Activated T-cell treated with anti-CD3 and anti-CD28 coated beads for 24 hours (primary cell): Measurements from ENCODE around the gene NPBWR2.

Experiments
- DNase-seq: peaks from one replicate; pipeline ENCODE4 v3.0.0-alpha.2; 2020; ENCODE audit warnings: low read depth

Gene NPBWR2

GRCh38 chr20:64116541-64117431, 9.4 kb upstream of the NPBWR2 start:
- no peak for DNase-seq

GRCh38 chr20:64116016-64116415, 8.7 kb upstream of the NPBWR2 start:
- DNase-seq, result no peak

DNA sequence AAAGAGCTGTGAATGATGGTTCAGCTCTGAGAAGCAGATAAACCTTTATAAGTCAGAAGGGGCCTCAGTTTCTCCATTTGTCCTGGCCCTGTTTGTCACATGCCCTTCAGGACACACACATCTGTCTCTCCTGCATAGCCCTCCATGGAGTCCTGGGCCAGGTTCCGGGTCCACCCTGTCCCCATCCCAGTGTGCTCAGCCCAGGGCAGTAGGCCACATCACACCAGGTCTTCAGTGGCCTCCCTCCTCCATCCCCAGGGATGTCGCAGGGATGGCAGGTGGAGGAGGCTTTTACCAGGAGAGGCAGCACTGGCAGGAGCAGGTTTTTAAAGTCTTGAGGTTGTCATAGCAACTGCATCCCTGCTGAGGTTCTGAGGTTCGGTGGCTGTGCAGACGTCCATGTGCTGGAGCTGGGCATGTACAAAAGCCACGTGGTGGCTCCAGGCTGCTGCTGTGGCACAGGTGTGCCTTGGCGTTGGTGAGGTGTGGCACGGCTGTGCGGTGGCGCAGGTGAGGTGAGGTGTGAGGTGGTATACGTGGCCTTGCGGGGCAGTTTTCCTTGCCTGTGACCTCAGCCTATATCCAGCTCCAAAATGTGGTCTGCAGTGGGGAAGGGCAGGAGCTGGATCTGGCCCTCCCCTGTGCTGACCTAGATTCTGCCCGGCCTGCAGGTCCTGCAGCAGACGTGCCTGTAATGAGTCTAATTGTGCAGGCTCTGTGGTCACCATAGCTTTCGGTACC, 8.0 kb upstream of the NPBWR2 start:
- DNase-seq, result no peak

- DNase-seq, result no peak
These were observed 7.1 kb upstream of the NPBWR2 start for GRCh38 chr20:64114356-64114971.

- DNase-seq, result no peak
These were observed 6.5 kb upstream of the NPBWR2 start for GRCh38 chr20:64113796-64114355.

DNA sequence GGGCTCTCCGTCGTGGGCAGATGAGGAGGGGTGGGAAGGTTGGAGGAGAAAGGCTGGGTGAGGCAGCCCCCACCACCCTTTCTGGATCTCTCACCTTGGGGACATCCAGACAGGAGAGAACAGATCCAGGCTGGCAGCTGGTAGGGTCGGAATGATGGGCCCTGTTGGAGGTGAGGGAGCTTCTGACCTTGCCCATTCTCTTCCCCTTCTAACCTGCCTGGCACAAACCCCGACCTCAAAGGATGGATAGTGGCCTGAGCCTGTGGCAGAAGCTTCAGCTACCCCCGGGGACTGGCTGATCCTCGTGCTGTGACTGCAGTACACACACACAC, 6.0 kb upstream of the NPBWR2 start:
- no peak for DNase-seq

DNA sequence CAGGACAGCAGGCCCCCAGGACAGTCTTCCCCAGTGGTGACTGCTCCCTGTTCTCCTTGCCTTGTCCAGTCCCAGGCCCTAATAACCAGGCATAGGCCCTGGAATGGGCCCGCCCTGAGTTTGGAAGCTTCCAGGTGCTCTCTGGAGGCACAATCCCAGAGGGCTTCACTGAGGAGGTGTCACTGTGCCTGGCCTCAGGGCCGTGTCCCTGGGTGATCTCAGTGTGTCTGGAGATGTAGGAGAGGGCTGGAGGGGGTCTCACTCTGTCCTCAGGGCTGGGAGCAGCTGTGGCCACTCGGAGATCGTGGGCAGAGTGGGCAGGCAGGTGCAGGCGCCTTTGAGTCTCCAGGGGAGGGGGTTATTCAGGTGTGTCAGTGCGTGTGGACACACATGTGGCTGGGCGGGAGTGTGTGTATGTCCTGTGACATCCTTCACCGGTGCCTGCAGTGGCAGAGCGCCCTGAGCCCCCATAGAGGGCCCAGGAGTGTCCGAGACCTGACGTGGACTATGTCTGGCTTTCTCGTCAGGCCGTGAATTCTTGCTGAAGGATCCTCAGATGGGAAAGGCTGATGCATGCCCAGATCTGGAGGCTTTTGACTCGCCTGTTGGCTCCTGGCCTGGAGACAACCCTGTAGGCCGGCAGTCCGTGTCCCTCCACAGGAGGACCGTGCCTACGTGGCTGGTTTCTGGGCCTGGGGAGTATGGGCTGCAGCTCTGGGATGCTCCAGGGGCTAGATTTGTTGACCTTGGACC, 5.5 kb upstream of the NPBWR2 start:
- DNase-seq, result no peak

- no peak for DNase-seq
These were observed 4.7 kb upstream of the NPBWR2 start for GRCh38 chr20:64111841-64112641.

DNA sequence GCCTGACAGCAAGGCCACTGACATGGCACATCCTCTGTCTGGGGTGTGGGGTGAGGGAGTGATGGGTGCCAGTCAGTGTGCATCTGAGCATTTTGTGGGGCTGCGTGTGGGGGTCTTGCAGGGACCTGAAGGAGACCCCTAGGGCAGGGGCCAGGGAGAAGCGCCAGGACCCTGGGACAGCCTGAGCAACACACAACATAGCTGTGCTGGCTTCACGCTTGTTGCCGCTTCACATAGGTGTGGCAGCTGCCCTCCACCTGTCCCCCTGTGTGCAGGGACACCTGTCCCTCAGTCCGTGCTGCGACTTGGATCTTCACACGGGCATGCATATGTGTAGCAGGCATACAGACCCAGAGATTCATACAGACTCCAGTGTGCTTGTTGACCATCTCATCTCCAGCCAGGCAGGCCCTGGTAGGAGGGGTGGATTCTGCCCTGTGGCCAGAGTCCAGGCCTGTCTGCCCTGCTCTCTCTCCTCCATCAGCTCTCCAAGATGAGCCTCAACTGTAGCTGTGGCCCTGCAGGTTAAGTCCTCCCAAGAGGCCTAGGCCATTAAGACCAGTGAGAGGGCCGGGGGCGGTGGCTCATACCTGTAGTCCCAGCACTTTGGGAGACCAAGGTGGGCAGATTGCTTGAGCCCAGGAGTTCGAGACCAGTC, 3.2 kb upstream of the NPBWR2 start:
- no peak for DNase-seq

DNA sequence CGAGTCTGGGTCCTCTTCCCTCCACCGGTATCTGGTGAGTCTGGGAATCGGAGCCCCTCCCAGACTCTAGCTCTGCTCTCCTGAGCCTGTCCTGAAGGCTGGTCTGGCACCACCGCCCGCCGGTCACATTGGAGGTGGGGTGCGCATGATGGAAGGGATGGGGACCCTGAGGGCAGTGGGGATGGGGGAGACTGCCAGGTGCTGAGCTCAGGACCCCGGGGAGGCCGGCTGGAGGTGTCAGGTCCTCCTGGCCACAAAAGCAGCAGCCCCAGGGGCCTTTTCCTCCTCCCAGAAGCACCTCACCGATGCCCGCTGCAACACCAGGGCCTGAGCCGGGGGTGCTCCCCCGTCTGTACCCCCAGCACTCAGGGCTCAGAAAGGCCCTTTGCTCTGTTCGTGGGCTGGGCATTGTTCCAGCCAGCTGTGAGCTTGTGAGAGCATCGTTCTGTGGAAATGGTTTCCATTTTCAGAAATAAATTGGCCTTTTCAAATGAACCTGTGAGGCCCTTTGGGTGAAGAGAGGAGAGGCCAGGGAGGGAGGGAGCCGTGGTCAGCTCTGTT, 2.5 kb upstream of the NPBWR2 start:
- no peak for DNase-seq

DNA sequence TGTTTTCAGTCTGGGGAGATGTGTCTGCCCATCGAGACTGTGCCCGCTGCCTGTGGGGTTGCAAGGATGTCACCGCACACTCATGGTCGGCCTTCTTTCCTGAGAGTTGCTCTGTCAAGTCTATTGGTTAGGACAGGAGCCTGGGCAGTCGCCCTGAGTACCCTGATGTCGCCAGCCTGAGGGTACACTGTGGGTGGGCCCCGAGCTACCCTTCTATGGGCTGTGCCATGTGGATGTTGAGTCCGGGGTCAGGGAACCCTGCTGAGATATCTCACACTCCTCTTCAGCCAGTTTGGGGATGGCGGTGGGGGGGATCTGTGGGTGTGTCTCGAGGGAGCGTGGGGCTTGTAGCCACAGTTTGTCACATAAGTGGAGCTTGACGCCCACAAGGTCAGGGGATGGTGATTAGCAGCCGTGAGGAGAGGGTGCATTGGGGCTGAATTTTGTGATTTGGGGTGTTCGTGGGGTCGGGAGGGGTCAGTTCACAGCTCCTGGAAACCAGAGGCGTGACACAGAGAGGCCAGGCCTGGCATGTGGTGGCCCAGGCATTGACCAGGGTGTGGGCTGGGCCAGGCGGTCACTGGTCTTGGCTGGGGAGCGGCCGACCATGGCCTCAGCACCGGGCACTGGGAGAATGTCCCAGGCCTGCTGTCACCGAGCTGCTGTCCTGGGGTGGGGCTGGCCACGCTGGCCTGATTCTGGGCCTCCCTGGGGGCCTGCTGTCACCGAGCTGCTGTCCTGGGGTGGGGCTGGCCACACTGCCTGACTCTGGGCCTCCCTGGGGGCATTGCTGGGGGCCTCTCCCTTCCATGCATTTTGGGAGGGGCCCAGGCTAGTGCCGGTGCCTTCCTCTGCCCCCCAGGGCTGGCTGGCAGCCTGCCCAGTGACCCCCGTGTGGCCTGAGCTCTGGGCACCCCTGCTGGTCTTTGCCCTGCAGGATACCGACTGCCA, 1.6 kb upstream of the NPBWR2 start:
- no peak for DNase-seq

DNA sequence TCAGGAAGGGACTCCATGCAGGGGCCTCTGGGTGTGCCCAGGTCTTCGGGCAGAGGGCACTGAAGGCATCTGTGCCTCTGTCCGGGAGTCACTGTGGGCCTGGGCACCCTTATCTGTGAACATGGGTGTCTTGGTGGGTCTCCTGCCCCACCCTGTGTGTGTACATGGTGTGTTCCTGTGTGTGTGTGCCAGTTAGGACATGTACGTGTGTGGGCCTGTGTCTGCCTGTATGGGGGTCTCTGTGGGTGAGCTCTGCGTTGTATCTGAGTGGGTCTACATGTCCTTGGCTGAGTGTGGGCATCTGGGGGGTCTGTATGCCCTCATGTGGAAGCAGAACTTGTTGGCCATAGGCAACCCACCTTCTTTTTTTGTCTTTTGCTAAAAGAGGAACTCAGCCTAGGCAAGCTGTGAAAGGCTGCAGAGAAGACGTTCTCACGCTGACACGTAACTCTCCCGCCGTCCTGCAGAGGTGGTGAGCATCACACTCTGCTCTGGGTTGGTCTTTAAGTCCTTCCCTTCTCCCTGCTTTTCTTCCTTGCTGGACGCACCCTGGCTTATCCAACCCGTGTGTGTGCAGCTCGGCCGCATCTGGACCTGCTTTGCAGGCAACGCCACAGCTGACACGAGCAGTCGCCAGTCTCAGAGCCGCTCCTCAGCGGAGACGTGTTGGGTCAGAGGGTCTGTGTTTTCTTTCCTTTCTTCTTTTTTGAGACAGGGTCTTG, 532 bp upstream of the NPBWR2 start:
- no peak for DNase-seq

- DNase-seq, result no peak
These were observed 867 bp downstream of the NPBWR2 start for GRCh38 chr20:64106435-64106961.

GRCh38 chr20:64105846-64106434, 1.4 kb downstream of the NPBWR2 start:
- no peak for DNase-seq

- no peak for DNase-seq
These were observed 2.5 kb downstream of the NPBWR2 start for GRCh38 chr20:64104667-64105451.

DNA sequence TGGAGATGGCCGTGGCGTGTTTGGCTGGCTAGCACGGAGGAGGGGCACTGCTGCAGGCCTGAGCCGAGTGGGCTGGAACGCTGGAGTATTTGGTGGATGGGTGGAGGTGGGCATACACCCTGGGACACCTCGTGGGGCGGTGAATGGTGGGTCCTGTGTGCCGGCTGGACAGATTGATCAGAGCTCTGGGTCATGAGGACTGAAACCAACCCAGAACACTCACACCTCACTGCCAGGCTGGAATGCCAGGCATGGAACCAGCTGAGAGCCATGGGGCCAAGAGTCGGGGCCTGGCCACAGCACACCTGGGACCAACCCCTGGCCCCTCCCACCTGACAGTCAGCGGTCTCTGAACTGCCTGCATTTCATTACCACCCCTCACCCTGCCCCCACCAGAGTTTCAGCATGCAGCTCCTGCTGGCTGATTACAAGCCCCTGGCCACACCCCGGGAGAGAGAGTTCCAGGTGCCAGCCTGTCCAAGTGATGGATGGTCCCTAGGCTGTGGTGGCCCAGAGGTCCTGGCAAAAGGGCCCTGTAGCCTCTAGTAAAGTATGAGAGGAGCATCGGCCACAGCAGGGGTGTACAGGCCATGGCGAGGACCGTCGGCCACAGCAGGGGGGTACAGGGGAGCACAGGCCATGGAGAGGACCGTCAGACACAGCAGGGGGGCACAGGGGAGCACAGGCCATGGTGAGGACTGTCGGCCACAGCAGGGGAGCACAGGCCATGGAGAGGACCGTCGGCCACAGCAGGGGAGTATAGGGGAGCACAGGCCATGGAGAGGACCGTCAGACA, 3.3 kb downstream of the NPBWR2 start:
- no peak for DNase-seq
